K562 (cell line): Measurements from ENCODE around the gene DSTYK.

Experiments used
- CBX5 ChIP-seq: IDR thresholded peaks from 2 replicates; pipeline ENCODE4 v1.6.1; 2014; ENCODE audit warnings: low read depth, borderline replicate concordance
- CTCF ChIP-seq, 3 experiments: IDR thresholded peaks in 2 of 3; conservative IDR thresholded peaks in 1 of 3; 2 replicates each; pipeline ENCODE4 v1.5.1; 2011 to 2012; ENCODE audit warnings: low read length in 3 of 3, mild to moderate bottlenecking in 3 of 3, control low read depth in 2 of 3, improper control_type of control experiment in 1 of 3, inconsistent platforms in 1 of 3, low read depth in 1 of 3, mixed read lengths in 1 of 3, moderate library complexity in 1 of 3; ENCODE audit not compliant: insufficient read depth in 2 of 3
- E2F6 ChIP-seq, 2 experiments: IDR thresholded peaks; 2 replicates each; pipeline ENCODE4 v1.6.1; 2011; ENCODE audit warnings: borderline replicate concordance in 1 of 2, control low read depth in 1 of 2, low read depth in 1 of 2, low read length in 1 of 2, mild to moderate bottlenecking in 1 of 2, mixed read lengths in 1 of 2, moderate library complexity in 1 of 2; ENCODE audit not compliant: insufficient read depth in 1 of 2, insufficient read length in 1 of 2, poor library complexity in 1 of 2, severe bottlenecking in 1 of 2; ENCODE audit errors: extremely low read depth in 1 of 2
- ESRRA ChIP-seq: fragments of 450-650 bp; IDR thresholded peaks from 2 replicates; pipeline ENCODE4 v1.6.1; 2014; ENCODE audit warnings: low read depth, mild to moderate bottlenecking, moderate library complexity, borderline replicate concordance
- GTF2E2 ChIP-seq: fragments of 200-800 bp; sonication (Bioruptor generic); IDR thresholded peaks from 2 replicates; pipeline ENCODE4 v1.6.1; 2016; ENCODE audit warnings: missing genetic modification characterization, missing compliant biosample characterization
- HDAC2 ChIP-seq: fragments of 450-650 bp; IDR thresholded peaks from 2 replicates; pipeline ENCODE4 v1.6.1; 2016; ENCODE audit warnings: mild to moderate bottlenecking
- MAX ChIP-seq: sonication (generic); formaldehyde crosslinking; IDR thresholded peaks from 2 replicates; pipeline ENCODE4 v1.9.0; 2022; ENCODE audit warnings: mild to moderate bottlenecking, missing genetic modification reagents
- MLLT1 ChIP-seq, 2 experiments: fragments of 450-650 bp; IDR thresholded peaks; 2 replicates each; pipeline ENCODE4 v1.6.1; 2016
- MXI1 ChIP-seq: IDR thresholded peaks from 2 replicates; pipeline ENCODE4 v1.6.1; 2011; ENCODE audit warnings: low read depth, mild to moderate bottlenecking, improper control_type of control experiment, low read length
- RAD21 ChIP-seq, 2 experiments: fragments of 250-450 bp in 1 of 2; fragments of 450-650 bp in 1 of 2; sonication (Bioruptor Pico) in 1 of 2; formaldehyde crosslinking in 1 of 2; IDR thresholded peaks in 1 of 2; conservative IDR thresholded peaks in 1 of 2; 2 replicates each; pipeline versions ENCODE4 v1.4.0 to v1.8.0; 2020 to 2022; ENCODE audit warnings: mild to moderate bottlenecking in 2 of 2, moderate library complexity in 1 of 2
- SMARCC2 ChIP-seq: fragments of 450-650 bp; IDR thresholded peaks from 2 replicates; pipeline ENCODE4 v1.6.1; 2017; ENCODE audit warnings: antibody characterized with exemption, moderate library complexity, mild to moderate bottlenecking, low read depth
- STAG1 ChIP-seq: sonication (generic); formaldehyde crosslinking; IDR thresholded peaks from 2 replicates; pipeline ENCODE4 v1.5.0; 2020; ENCODE audit warnings: missing genetic modification reagents, borderline replicate concordance
- ZNF232 ChIP-seq: sonication (generic); formaldehyde crosslinking; IDR thresholded peaks from 2 replicates; pipeline ENCODE4 v1.8.0; 2022; ENCODE audit warnings: mild to moderate bottlenecking, missing genetic modification reagents
- ZNF444 ChIP-seq: fragments of 250-450 bp; sonication (Bioruptor Pico); IDR thresholded peaks from 2 replicates; pipeline ENCODE4 v1.4.0; 2020; ENCODE audit warnings: mild to moderate bottlenecking, moderate library complexity

DNA sequence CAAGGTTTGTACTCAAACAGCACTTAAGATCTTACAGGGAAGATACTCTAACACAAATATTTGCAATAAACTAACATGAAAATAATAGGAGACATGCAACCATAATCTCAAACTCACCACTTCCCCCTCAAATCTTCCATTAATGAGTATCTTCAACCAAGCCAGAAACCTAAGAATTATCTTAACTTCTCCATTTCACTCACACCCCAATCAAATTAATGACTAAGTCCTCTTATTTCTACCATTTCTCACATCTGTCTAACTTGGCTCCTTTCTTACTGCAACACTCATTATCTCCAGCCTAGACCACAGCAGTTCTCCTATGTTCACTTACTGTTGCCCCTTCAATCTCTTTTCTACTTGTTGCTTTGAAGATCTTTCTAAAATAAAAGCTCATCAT is 100.1 kb downstream of the DSTYK start:
- TF ChIP-seq CBX5, result no peak
- no peak for TF ChIP-seq MAX (CRISPR knock-in tag)
- TF ChIP-seq CTCF (IDR thresholded peaks at IDR 0.05 in 2 of 3, conservative IDR thresholded peaks at IDR 0.05 in 1 of 3; ENCODE audit: insufficient read depth in 2 of 3, low read depth in 1 of 3, low read length in 3 of 3), result no peak
- no peak for TF ChIP-seq STAG1
- no peak for TF ChIP-seq RAD21 (CRISPR knock-in tag; conservative IDR thresholded peaks at IDR 0.05 in 1 of 2, IDR thresholded peaks at IDR 0.05 in 1 of 2)
- TF ChIP-seq ZNF444, result no peak
- TF ChIP-seq MLLT1 (IDR thresholded peaks at IDR 0.05), result no peak
- no peak for TF ChIP-seq MXI1
- no peak for TF ChIP-seq GTF2E2
- no peak for TF ChIP-seq ZNF232 (CRISPR knock-in tag)
- no peak for TF ChIP-seq ESRRA
- no peak for TF ChIP-seq E2F6 (IDR thresholded peaks at IDR 0.05; ENCODE audit: borderline replicate concordance in 1 of 2, extremely low read depth in 1 of 2, insufficient read depth in 1 of 2, insufficient read length in 1 of 2, low read depth in 1 of 2, low read length in 1 of 2, poor library complexity in 1 of 2, severe bottlenecking in 1 of 2)
- TF ChIP-seq HDAC2, result no peak
- no peak for TF ChIP-seq SMARCC2
